Globus pallidus (tissue), 1 donor: ENCODE data around the gene CDCA4.

Source experiments
- DNase-seq: peaks from one replicate; pipeline ENCODE4 v3.0.0-alpha.2; 2015; ENCODE audit warnings: low spot score

The CDCA4 gene

DNA sequence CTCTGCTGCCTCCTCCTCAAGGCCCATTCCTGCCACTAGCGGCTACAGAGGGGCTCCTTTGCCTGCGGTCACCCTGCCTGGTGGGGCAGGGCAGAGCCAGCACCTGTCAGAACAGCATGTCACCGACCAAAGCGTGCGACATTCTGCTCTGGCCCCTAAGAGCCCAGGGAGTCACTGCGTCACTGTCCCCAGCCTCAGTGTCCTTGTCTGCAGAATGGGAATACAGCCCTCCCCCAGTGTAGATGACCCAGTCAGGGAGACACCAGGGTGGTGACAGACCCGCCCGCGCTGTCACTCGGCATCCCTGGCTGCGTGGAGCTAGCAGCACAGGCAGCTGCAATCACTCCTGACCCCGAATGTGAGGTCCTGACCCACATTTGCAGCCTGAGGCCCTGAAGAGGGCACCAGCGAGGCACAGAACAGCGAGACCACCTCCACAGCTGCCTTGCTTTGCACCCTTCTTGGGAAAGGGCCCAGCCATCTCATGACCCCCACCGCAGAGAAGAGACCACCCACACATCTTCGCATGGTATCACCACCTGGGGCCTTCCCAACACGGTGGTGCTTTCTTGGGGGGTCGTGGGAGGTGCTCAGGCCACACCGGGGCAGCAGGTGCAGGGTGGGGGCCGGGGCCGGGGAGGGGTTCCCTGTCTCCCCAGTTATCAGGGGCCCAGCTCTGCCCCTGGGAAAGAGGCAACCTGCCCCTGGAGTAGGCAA, 45.2 kb downstream of the CDCA4 start:
- DNase-seq: no peak

- DNase-seq: no peak
Observed at GRCh38 chr14:104974665-104975390, 46.1 kb downstream of the CDCA4 start.

DNA sequence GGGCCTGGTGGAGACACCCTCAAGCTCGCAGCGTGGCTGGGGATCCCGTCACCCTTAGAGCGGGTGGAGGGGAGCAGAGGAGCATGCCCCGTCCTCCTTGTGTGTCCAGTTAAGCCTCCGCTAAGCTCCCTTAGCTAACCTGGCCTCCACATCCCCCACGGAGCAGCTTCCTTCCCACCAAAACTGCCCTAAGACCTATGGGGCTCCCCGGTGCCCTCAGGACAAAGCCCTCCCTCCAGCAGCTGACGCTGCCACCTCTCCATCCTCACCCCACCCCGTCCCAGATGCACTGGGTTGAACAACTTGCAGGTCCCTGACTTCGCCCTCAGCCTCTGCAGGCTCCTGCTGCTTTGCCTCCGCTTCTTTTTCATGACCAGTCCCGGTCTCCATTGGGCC, 46.7 kb downstream of the CDCA4 start:
- DNase-seq: no peak

DNA sequence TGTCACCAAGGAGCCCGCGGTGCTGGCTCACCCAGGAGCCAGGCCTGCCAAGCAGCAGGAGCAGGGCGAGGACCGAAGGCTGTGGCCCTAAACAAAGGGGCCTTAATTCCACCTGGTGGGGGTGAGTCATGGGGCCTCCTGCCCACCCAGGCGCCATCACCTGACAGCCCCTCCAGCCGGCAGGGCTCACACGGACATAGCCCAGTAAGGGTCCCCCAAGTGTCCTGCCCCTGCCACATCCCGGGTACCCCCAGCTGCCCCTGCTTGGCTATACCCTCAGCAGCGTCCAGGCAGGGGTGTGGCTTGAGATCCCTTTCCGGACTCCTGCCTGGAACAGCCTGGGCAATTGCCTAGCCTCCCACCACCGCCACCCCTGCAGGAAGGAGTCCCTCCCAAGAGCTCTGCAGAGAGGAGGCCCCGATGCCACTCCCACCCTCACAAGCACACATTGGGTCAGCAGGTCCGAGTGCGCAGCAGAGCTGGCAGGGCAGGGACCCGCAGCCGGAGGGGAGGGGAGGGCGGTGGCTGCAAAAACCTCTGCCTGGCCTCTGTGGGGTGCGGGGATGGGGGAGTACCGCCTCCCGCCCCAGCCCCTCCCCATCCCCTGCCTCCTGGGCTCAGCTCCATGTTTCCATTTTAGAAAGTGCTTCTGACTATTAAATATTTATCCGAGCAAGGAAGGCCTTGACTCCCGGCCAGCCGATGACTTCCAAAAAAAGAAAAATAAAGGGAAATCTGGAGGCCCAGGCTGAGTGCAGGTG, 47.3 kb downstream of the CDCA4 start:
- DNase-seq: no peak

DNA sequence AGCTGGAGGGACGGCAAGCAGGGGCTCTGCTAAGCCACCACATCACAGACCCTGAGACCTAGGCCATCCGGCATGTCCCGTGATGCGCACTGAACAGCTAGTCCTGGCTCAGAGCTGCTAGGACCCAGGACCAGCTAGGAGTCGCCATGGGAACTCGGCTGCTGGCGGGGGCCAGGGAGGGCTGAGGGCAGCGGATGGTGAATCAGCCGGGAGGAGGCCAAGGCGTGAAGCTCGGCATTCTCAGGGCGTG, 47.8 kb downstream of the CDCA4 start:
- DNase-seq: no peak

- no peak for DNase-seq
Observed at GRCh38 chr14:104972301-104973134, 48.4 kb downstream of the CDCA4 start.

DNA sequence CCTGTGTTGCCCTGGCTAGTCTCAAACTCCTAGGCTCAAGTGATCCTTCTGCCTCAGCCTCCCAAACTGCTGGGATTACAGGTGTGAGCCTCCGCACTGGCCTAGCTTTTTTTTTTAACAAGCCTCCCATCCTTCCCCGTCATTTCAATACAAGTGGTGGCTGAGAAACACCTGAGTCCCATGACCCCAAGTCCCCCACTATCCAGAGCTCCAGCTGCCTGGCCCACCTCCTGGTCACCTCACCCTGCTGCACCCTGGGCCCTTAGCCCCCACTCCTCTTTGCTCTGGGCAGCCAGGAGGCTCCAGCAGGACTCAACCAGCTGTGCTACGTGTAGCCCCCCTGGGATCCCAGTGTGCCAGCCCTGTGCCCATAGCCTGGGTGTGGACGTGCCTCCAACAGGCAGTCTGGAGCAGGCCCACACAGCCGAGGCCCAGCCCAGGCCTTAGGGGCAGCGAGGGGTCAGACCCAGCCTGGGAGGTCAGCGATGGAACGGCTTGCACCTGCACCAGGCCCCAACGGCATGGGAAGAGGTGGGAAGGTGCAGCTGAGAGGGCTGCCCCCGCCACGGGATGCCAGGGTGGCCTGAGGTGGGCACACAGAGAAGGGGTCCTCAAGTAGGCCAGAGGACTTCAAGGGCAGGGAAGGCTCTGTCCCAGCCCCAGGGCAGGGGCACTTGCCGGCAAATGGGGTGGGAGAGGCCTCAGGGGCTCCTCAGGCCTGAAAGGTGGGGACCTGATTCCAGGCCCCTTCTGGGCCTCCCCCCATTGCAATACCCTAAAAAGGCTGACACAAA, 49.2 kb downstream of the CDCA4 start:
- DNase-seq: no peak

- DNase-seq: no peak
Observed at GRCh38 chr14:104970231-104971068, 50.4 kb downstream of the CDCA4 start.

GRCh38 chr14:104969741-104970230, 51.1 kb downstream of the CDCA4 start:
- no peak for DNase-seq

DNA sequence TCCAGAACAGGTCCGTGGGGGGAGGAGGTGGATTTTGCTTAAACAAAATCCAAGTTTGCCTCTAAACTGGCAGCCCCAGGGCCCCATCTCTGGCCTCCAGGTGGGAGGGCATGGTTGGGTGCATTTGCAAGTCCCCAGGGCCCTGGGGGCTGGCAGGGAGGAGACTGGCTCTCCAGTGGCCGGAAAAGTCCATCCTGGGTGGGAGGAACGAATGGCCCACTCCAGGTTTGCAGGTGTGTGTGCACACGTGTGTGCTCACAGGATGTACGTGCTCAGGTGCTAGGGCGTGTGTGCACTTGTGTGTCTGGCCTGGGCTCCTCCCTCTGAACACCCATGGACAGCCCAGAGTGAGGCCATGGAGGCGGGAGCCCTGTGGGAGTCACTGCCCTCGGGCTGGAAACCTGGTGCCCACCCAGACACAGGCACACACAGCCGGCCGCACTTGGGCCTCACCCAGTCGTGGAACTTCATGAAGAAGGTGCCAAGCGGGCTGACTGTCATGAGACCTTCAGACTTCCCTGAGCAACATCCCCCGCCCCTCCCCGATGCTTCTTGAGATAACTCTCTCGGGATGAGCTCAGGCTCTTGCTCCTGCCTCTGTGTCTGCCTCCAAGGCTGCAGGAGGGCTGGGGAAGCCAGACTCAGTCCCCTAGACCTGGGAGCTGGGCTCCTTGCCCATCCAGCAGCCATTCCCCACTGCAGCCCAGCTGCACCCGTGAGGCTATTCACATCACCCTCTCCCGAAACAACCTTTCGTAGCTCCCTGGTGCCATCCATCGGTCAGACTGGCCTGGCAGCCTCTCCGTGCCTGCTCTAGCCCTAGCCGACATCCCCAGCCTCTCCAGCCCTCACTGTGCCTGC, 52.1 kb downstream of the CDCA4 start:
- no peak for DNase-seq

DNA sequence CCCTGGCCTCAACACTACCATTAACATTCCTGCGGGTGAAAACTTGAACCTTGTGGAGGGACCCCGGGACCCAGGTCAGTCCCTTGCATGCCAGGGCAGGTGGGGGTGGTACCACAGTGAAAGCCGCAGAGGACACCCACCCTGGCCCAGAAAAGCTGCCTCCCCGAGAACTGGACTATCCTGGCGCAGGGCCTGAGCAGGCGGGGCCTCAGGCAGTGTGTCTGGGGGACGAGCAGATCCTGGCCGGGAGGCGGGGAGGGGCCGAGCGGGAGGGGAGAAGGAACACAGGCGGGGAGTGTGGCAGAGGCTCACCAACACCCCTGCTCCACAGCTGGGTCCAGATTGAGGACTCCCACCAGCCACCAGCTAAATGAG, 52.7 kb downstream of the CDCA4 start:
- DNase-seq: no peak

- DNase-seq: no peak
Observed at GRCh38 chr14:104967386-104968152, 53.3 kb downstream of the CDCA4 start.

GRCh38 chr14:104966981-104967385, 53.9 kb downstream of the CDCA4 start:
- DNase-seq: no peak

- DNase-seq: no peak
Observed at GRCh38 chr14:104966261-104966865, 54.5 kb downstream of the CDCA4 start.

GRCh38 chr14:104965561-104966231, 55.2 kb downstream of the CDCA4 start:
- DNase-seq: no peak

DNA sequence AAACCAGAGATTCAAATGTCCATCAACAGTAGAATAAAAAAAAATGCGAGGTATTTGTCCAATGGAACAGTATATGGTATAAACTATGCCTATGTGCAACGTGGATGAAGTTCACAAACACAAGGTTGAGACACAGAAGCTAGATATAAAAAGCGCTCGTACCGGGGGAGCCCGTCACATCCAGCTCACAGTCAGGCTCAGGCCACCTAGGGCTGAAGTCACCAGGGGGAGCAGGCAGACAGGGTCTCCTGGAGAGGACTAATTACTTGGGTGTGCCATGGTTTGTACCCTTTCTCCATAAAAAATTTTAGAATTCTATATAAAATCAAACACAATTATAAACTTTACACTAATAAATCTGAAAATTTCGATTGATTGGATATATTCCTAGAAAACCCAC, 56.3 kb downstream of the CDCA4 start:
- DNase-seq: no peak
